Muscle layer of duodenum (tissue), 2 donors: ENCODE data around the gene OTOA.
A peak's percentile ranks its signal among the peaks of the same experiment; 100 is the strongest.
"Not testable (repeated sequence)": the region's sequence is repeated elsewhere in the genome, so short reads cannot be mapped to it uniquely, and the experiment has no call there.

ENCODE experiments used
- H3K27ac ChIP-seq: one replicate; pipeline ENCODE4 v1.7.0; 2013; ENCODE audit warnings: mild to moderate bottlenecking, low read length
- H3K27me3 ChIP-seq: one replicate; pipeline ENCODE4 v1.7.0; 2013; ENCODE audit warnings: low read depth, mild to moderate bottlenecking, control low read depth, low read length
- H3K36me3 ChIP-seq, 2 donors: one replicate each; pipeline ENCODE4 v1.7.0; 2013; ENCODE audit warnings: low read length in 2 of 2, control low read depth in 1 of 2, mild to moderate bottlenecking in 1 of 2; ENCODE audit not compliant: insufficient read depth in 2 of 2, control insufficient read depth in 1 of 2
- H3K4me1 ChIP-seq, 2 donors: one replicate each; pipeline ENCODE4 v1.7.0; 2013; ENCODE audit warnings: low read length in 2 of 2, mild to moderate bottlenecking in 2 of 2, control low read depth in 1 of 2, moderate library complexity in 1 of 2; ENCODE audit not compliant: insufficient read depth in 2 of 2, control insufficient read depth in 1 of 2
- H3K4me3 ChIP-seq, 2 donors: one replicate each; pipeline ENCODE4 v1.7.0; 2013; ENCODE audit warnings: low read length in 2 of 2, low read depth in 1 of 2, mild to moderate bottlenecking in 1 of 2
- H3K9me3 ChIP-seq, 2 donors: one replicate each; pipeline ENCODE4 v1.7.0; 2013; ENCODE audit warnings: low read length in 2 of 2, control low read depth in 1 of 2, mild to moderate bottlenecking in 1 of 2; ENCODE audit not compliant: control insufficient read depth in 1 of 2
- donor health status: healthy.

OTOA gene

DNA sequence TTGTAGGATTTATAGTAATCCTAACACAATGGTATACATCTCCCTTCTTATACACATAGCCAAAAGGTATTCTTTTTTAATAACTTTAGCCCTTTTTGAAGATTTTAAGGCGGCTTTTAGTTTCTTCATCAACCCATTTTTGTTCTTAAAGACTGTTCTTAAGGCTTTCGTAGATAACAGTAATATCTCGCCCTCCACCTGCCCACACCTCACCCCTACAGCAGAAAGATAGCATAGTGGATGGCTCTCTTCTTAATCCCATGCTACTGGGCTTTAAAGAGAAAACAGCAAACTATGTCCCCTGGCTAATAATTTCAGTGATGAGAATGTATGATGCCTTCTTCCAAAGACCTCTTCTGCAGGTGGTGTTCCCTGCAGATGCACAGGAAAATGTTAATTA lies 20.0 kb upstream of the OTOA start:
- no peaks in the 10 kb centered on the region for H3K27me3 ChIP-seq
- peaks cover 0 to 3% of the 10 kb centered on the region in 2 donors for H3K36me3 ChIP-seq
- peaks cover 10 to 16% of the 10 kb centered on the region in 2 donors for H3K4me1 ChIP-seq
- H3K27ac ChIP-seq, result no peak overlapping the region
- no peak overlapping the region for H3K4me3 ChIP-seq
- H3K9me3 ChIP-seq, result no peaks in the 10 kb centered on the region

DNA sequence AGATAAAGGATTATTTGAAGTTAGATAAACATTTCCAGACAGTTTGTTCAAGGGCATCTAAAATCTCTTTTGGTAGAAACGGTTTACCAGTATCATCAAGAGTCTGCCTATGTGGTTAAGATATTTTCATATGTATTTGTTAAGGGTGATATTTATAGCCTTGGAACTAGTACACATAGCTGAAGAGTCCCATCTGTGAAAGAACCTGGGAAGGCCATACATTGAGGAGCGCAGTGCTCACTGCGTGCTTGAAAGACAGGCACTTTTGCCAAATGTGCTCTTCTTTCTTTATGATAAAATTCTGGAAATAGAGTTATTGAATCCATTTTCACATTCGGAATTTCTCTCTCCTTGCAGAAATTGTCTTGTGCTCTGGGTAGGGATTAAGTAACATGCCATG lies 19.1 kb upstream of the OTOA start:
- H3K27me3 ChIP-seq, result no peaks in the 10 kb centered on the region
- H3K27ac ChIP-seq, result no peak overlapping the region
- H3K4me1 ChIP-seq, result peaks cover 10 to 16% of the 10 kb centered on the region in 2 donors
- H3K4me3 ChIP-seq, result peak overlapping the region; percentile 43 to 46
- no peaks in the 10 kb centered on the region for H3K9me3 ChIP-seq
- peaks cover 0 to 3% of the 10 kb centered on the region in 2 donors for H3K36me3 ChIP-seq

DNA sequence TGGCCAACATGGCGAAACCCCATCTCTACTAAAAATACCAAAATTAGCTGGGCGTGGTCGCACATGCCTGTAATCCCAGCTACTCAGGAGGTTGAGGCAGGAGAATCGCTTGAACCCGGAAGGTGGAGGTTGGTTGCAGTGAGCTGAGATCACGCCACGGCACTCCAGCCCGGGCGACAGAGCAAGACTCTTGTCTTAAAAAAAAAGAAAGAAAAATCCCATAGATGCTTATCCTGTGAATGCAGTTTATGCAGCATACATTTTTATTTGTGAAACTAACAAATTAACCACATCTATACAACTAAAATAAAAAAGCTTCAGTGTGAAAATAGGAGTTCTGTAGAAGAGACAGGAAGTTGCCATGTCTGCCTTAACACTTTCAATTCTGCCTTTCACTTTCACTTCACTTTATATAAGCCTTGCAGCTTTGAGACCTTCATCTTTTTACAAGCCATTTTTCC lies 18.5 kb upstream of the OTOA start:
- Histone ChIP-seq H3K27me3 (no peaks in the 10 kb centered on the region), H3K9me3 (no peaks in the 10 kb centered on the region), H3K27ac (peak overlapping the region; percentile 83), H3K4me3 (peak overlapping the region; percentile 43 to 46), H3K4me1 (peaks cover 10 to 16% of the 10 kb centered on the region in 2 donors), H3K36me3 (peaks cover 0 to 3% of the 10 kb centered on the region in 2 donors)

DNA sequence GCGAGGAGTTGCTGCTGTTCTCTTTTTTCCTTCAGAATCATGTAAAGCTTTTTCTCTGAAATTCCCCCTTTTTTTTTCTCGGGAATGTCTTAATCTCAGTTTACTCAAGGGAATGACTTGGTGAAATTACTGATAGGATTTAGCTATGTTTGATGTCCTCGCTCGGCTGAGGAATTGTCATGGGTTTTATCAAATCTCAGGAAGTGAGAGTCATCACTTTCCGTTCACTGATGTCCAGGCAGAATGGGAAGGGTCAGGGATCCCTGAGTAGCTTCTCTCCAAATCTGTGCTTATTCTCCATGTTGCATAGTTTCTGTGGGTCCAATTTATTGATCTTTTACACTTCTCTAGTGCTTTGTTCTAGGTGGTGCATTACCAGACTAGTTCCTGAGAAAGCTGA lies 17.7 kb upstream of the OTOA start:
- H3K9me3 ChIP-seq, result no peaks in the 10 kb centered on the region
- H3K4me3 ChIP-seq, result peak overlapping the region; percentile 6 to 43
- H3K36me3 ChIP-seq, result peaks cover 0 to 3% of the 10 kb centered on the region in 2 donors
- H3K4me1 ChIP-seq, result peaks cover 10 to 16% of the 10 kb centered on the region in 2 donors
- no peaks in the 10 kb centered on the region for H3K27me3 ChIP-seq
- peak overlapping the region; percentile 83 for H3K27ac ChIP-seq

DNA sequence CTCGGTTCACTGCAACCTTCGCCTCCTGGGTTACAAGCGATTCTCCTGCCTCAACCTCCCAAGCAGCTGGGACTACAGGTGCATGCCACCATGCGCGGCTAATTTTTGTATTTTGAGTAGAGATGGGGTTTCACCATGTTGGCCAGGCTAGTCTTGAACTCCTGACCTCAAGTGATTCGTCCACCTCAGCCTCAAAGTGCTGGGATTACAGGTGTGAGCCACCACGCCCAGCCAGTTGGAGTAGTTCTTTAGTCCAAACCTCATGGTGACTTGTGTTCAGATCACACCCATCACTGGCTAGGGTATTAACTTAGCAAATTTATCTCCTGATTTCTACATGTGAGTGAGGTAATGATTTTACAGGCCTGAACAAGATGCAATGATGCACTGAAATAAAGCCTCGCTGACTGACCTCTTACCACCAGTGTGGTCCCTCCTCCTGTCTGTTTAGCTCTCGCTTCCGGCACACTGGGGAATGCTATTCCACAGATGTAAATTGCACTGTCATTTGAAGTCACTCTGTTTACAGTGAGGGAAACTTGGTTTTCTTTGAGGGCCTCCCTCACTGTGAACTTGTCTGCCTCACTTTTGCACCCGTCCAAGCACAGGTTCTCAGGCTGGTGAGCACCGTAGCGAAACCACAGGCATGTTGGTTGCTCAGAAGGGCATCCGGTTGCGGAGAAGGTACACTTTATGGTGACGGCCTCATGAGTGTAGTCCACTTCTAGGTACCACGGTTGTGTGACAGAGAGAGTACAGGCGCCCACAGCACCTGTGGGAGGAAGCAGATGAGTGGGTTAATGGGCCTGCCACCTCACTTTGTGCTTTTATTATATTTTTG lies 16.8 kb upstream of the OTOA start:
- peaks cover 10 to 16% of the 10 kb centered on the region in 2 donors for H3K4me1 ChIP-seq
- no peaks in the 10 kb centered on the region for H3K9me3 ChIP-seq
- no peak overlapping the region for H3K4me3 ChIP-seq
- no peaks in the 10 kb centered on the region for H3K27me3 ChIP-seq
- peaks cover 0 to 3% of the 10 kb centered on the region in 2 donors for H3K36me3 ChIP-seq
- no peak overlapping the region for H3K27ac ChIP-seq

DNA sequence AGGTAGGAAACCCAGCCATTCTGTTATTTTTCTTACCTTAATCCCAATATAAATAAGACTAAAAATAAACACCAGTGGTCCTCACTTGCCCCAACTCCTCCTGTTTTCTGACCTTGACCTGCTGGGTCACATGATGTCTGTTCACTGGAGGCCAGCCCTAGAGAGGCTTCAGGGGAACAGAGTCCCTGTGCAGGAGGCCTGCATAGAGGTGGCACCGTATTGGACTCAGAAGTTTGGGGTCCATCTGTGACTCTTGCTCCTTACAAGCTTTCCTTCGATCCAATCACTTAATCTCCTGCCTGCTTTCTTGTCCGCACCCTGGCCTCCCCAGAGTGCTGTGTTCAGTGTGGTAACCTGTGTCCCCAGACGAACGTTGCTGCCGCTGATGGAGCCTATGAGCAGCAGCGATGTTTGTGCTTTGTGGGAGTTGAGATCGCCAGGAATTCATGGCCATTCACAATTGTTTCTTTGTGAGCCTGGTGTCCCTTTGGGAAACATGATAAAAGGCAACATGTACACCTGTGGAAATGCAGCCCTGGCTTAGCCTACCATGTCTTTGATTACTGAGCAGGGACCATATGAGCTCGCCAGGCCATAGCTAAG lies 16.1 kb upstream of the OTOA start:
- H3K27me3 ChIP-seq, result no peaks in the 10 kb centered on the region
- peaks cover 0 to 3% of the 10 kb centered on the region in 2 donors for H3K36me3 ChIP-seq
- H3K9me3 ChIP-seq, result no peaks in the 10 kb centered on the region
- peaks cover 10 to 16% of the 10 kb centered on the region in 2 donors for H3K4me1 ChIP-seq
- no peak overlapping the region for H3K27ac ChIP-seq
- no peak overlapping the region for H3K4me3 ChIP-seq

DNA sequence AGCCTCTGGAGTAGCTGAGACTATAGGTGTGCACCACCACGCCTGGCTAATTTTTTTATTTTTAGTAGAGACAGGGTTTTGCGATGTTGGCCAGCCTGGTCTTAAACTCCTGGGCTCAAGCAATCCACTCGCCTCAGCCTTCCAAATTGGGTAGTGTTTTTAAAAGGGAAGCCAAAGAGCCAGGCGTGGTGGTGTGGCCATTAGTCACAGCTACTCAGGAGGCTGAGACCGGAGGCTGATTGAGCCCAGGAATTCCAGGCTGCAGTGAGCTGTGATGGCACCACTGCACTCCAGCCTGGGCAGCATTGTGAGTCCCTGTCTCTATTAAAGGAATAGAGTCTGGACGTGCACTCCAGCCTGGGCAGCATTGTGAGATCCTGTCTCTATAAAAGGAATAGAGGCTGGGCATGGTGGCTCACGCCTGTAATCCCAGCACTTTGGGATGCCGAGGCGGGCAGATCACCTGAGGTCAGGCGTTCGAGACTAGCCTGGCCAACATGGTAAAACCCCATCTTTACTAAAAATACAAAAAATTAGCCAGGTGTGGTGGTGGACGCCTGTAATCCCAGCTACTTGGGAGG lies 13.9 kb upstream of the OTOA start:
- not testable (repeated sequence) for H3K4me3 ChIP-seq, H3K27me3 ChIP-seq, H3K27ac ChIP-seq, H3K9me3 ChIP-seq, H3K36me3 ChIP-seq
- H3K4me1 ChIP-seq, result peaks cover 10 to 19% of the 10 kb centered on the region in 2 donors

DNA sequence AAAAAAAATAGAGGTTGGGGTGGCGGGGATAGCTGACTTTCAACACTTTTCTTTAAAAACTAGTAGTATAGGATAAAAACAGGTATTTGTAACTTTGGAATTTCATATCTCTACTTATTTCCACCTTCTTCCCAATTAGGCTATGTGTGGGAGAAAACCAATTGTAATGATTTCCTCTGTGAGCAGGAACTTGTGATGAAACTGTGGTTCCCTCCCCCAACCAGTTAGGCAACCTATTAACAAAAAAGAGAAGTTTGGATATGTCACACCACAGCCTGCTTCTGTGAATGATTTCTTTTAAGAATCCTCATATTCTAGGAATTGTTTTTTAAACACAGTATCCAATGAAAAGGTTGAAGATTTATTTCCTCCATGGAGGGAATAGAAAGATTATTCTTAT lies 13.2 kb upstream of the OTOA start:
- Histone ChIP-seq H3K27me3 (no peaks in the 10 kb centered on the region), H3K4me1 (peaks cover 10 to 19% of the 10 kb centered on the region in 2 donors), H3K4me3 (no peak overlapping the region), H3K9me3 (no peaks in the 10 kb centered on the region), H3K36me3 (peaks cover 0 to 3% of the 10 kb centered on the region in 2 donors), H3K27ac (no peak overlapping the region)

DNA sequence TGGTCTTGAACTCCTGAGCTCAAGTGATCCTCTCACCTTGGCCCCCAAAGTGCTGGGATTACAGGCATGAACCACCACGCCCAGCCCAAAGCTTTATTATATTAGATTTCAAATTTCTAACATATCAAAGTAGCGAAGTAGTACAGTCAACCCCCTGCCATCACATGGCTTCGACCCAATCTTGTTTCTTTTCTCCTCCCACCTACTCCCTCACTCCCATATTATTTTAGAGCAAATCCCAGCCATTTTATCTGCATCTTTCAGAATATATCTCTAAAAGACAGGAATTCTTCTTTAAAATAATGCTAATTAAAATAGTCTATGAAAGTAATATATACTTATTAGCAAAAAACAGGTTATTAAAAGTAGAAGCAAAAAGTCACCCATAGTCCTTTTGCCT lies 12.3 kb upstream of the OTOA start:
- Histone ChIP-seq H3K27me3 (no peaks in the 10 kb centered on the region), H3K9me3 (no peaks in the 10 kb centered on the region), H3K36me3 (peaks cover 0 to 3% of the 10 kb centered on the region in 2 donors), H3K4me1 (peaks cover 0 to 19% of the 10 kb centered on the region in 2 donors), H3K4me3 (peak overlapping the region in 1 of 2 donors; percentile 9), H3K27ac (no peak overlapping the region)

DNA sequence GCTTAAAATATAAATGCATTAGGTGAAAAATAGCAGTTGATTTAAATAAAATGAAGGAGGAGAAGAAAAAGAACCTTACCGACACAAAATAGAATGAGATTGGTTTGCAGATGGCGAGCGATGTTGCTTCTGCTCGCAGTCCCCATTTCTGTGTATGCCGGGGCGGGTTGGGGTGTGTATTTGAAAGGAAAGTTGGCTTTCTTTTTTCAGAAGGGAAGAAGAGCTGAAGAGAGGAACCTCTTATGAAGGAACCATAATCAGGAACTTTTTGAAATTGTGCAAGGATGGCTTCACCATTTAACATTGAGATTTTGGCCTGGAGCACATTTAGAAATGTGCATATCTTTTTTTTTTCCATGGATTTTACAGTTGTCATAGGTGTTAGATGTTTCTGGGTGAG lies 11.3 kb upstream of the OTOA start, which contains the start of gene IGSF6:
IGSF6 (minus strand) TSS at position 156 of the 400 bp plus-strand sequence; CDS start at position 146, 10 bp downstream.
- Histone ChIP-seq H3K4me1 (peaks cover 0 to 18% of the 10 kb centered on the region in 2 donors), H3K4me3 (peak within 1 kb of the TSS in 1 of 2 donors; percentile 9), H3K27ac (no peak within 1 kb of the TSS), H3K36me3 (no peaks in the 10 kb centered on the region), H3K27me3 (no peaks in the 10 kb centered on the region), H3K9me3 (no peaks in the 10 kb centered on the region)

DNA sequence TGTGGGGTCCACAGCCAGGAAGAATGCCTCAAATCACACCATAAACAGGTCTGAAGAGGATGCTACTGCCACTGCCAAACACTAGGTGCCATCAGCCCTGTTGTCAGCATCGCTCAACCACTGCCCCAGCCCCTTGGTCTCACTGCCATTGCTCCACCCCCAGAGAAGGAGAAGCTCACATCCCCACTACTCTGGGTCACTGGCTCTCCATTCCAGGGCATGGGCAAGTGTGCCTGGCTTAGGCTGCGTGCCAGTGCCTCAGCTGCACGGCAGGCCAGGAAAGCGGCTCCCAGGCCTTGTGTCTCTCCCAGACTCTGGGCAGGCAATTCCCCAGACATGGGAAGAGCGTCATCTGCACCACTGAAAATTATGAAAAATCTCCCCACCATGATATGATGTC lies 10.2 kb upstream of the OTOA start:
- no peaks in the 10 kb centered on the region for H3K27me3 ChIP-seq
- no peak overlapping the region for H3K27ac ChIP-seq
- H3K36me3 ChIP-seq, result no peaks in the 10 kb centered on the region
- H3K4me1 ChIP-seq, result peaks cover 0 to 16% of the 10 kb centered on the region in 2 donors
- no peaks in the 10 kb centered on the region for H3K9me3 ChIP-seq
- H3K4me3 ChIP-seq, result no peak overlapping the region
